Stimulated activated CD4-positive, alpha-beta T cell treated with anti-CD3 and anti-CD28 coated beads, Interleukin-4, amount 100 ng/mL, for 4 hours (primary cell): ENCODE results near the gene C1QTNF5.
"Not testable (repeated sequence)": the region's sequence is repeated elsewhere in the genome, so short reads cannot be mapped to it uniquely, and the experiment has no call there.

Experiments used
- DNase-seq, 2 experiments: peaks; one replicate each; pipeline ENCODE4 v3.0.0-alpha.2; 2020

The C1QTNF5 gene

GRCh38 chr11:119340335-119341221 is at the start of gene C1QTNF5:
Gene C1QTNF5, minus strand, starts transcription at chr11:119340883. Its CDS starts 486 bp downstream, at chr11:119340397.
- no peak for DNase-seq

GRCh38 chr11:119389611-119390254 is 49.0 kb upstream of the C1QTNF5 start:
- no peak for DNase-seq

- no peak for DNase-seq
These were observed 47.4 kb upstream of the C1QTNF5 start for GRCh38 chr11:119388103-119388502.

GRCh38 chr11:119384332-119384731 is 43.6 kb upstream of the C1QTNF5 start:
- no peak for DNase-seq

- DNase-seq, result not testable (repeated sequence)
These were observed 41.8 kb upstream of the C1QTNF5 start for GRCh38 chr11:119382513-119382912.

GRCh38 chr11:119382101-119382500 is 41.4 kb upstream of the C1QTNF5 start:
- no peak for DNase-seq

GRCh38 chr11:119381181-119381988 is 40.7 kb upstream of the C1QTNF5 start, which contains the start of gene USP2:
Gene USP2, minus strand, starts transcription at chr11:119381690. Its CDS starts 8,210 bp downstream, at chr11:119373480.
- DNase-seq, result peak; percentile 97

GRCh38 chr11:119380827-119381180 is 40.1 kb upstream of the C1QTNF5 start:
- DNase-seq, result no peak

- DNase-seq, result no peak
These were observed 39.6 kb upstream of the C1QTNF5 start for GRCh38 chr11:119380160-119380826.

- DNase-seq, result no peak
These were observed 38.3 kb upstream of the C1QTNF5 start for GRCh38 chr11:119378851-119379465.

- no peak for DNase-seq
These were observed 37.4 kb upstream of the C1QTNF5 start for GRCh38 chr11:119377961-119378667.

- DNase-seq, result no peak
These were observed 36.6 kb upstream of the C1QTNF5 start for GRCh38 chr11:119377112-119377901.

GRCh38 chr11:119376197-119376847 is 35.6 kb upstream of the C1QTNF5 start:
- DNase-seq, result no peak

- DNase-seq, result no peak
These were observed 34.9 kb upstream of the C1QTNF5 start for GRCh38 chr11:119375337-119376196.

- DNase-seq, result no peak
These were observed 34.1 kb upstream of the C1QTNF5 start for GRCh38 chr11:119374632-119375336.

- peak; percentile 14 to 34 for DNase-seq
These were observed 33.4 kb upstream of the C1QTNF5 start for GRCh38 chr11:119373921-119374631.

GRCh38 chr11:119373059-119373920 is 32.6 kb upstream of the C1QTNF5 start:
- no peak for DNase-seq
